ENCODE results near the gene TRPM3. TPM values are rescaled to one million over a fixed set of nuclear protein-coding genes. Genes with fewer than 3 reads are reported as not detected.

TRPM3 gene
- total RNA-seq, 1 experiment from 2014 or later, result not detected

GRCh38 chr9:70923961-70924360 lies 197.5 kb downstream of the TRPM3 start:
- Mint-ChIP-seq H3K4me1 (ENCODE audit: low read depth, unreplicated experiment) (peaks cover 9% of the 10 kb centered on the region), H3K27me3 (ENCODE audit: unreplicated experiment) (no peaks in the 10 kb centered on the region), H3K9me3 (ENCODE audit: low read depth, unreplicated experiment) (no peaks in the 10 kb centered on the region), H3K36me3 (ENCODE audit: insufficient read depth, unreplicated experiment) (no peaks in the 10 kb centered on the region), H3K27ac (ENCODE audit: unreplicated experiment) (no peak overlapping the region), H3K4me3 (ENCODE audit: low read depth, unreplicated experiment) (no peak overlapping the region)
- CTCF ChIA-PET, result interaction anchor here (0.5 to 1.1 kb wide), 2 partner anchors 32 to 284 kb away, joined by 3 to 5 read pairs; no protein-coding TSS in a partner anchor
- no peak for TF ChIP-seq CTCF (IDR thresholded peaks at IDR 0.05; ENCODE audit: unreplicated experiment)
- DNase-seq, result no peak
- intact Hi-C loops (cut with micrococcal nuclease; ENCODE audit: unreplicated experiment), result loop anchor here (2.0 kb wide), 1 partner anchor 325 kb away; no protein-coding TSS in a partner anchor
- no TSS peak for BruUV-seq (replicated peaks)

GRCh38 chr9:70921136-70921535 lies 200.3 kb downstream of the TRPM3 start:
- Mint-ChIP-seq H3K4me3 (ENCODE audit: low read depth, unreplicated experiment) (no peak overlapping the region), H3K27ac (ENCODE audit: unreplicated experiment) (no peak overlapping the region), H3K4me1 (ENCODE audit: low read depth, unreplicated experiment) (peaks cover 9% of the 10 kb centered on the region), H3K27me3 (ENCODE audit: unreplicated experiment) (no peaks in the 10 kb centered on the region), H3K36me3 (ENCODE audit: insufficient read depth, unreplicated experiment) (no peaks in the 10 kb centered on the region), H3K9me3 (ENCODE audit: low read depth, unreplicated experiment) (no peaks in the 10 kb centered on the region)
- BruUV-seq (replicated peaks), result no TSS peak
- CTCF ChIA-PET, result no interaction called here
- no peak for TF ChIP-seq CTCF (IDR thresholded peaks at IDR 0.05; ENCODE audit: unreplicated experiment)
- DNase-seq, result no peak
- intact Hi-C loops (cut with micrococcal nuclease; ENCODE audit: unreplicated experiment), result no loop called here

- CTCF ChIA-PET, result no interaction called here
- no peak overlapping the region for H3K27ac Mint-ChIP-seq (ENCODE audit: unreplicated experiment)
Measured at GRCh38 chr9:70917277-70917676, 204.1 kb downstream of the TRPM3 start.

GRCh38 chr9:70911791-70912190 lies 209.6 kb downstream of the TRPM3 start:
- no peaks in the 10 kb centered on the region for H3K27me3 Mint-ChIP-seq (ENCODE audit: unreplicated experiment)
- no peak for TF ChIP-seq CTCF (IDR thresholded peaks at IDR 0.05; ENCODE audit: unreplicated experiment)
- intact Hi-C loops (cut with micrococcal nuclease; ENCODE audit: unreplicated experiment), result no loop called here
- no peaks in the 10 kb centered on the region for H3K9me3 Mint-ChIP-seq (ENCODE audit: low read depth, unreplicated experiment)
- no TSS peak for BruUV-seq (replicated peaks)
- H3K36me3 Mint-ChIP-seq (ENCODE audit: insufficient read depth, unreplicated experiment), result peaks cover 5% of the 10 kb centered on the region
- no peaks in the 10 kb centered on the region for H3K4me1 Mint-ChIP-seq (ENCODE audit: low read depth, unreplicated experiment)
- CTCF ChIA-PET, result no interaction called here
- H3K27ac Mint-ChIP-seq (ENCODE audit: unreplicated experiment), result no peak overlapping the region
- DNase-seq, result no peak
- no peak overlapping the region for H3K4me3 Mint-ChIP-seq (ENCODE audit: low read depth, unreplicated experiment)

More at GRCh38 chr9:70917277-70917676, 204.1 kb downstream of the TRPM3 start:
- Mint-ChIP-seq H3K27me3 (ENCODE audit: unreplicated experiment) (no peaks in the 10 kb centered on the region), H3K4me3 (ENCODE audit: low read depth, unreplicated experiment) (no peak overlapping the region), H3K9me3 (ENCODE audit: low read depth, unreplicated experiment) (no peaks in the 10 kb centered on the region), H3K36me3 (ENCODE audit: insufficient read depth, unreplicated experiment) (no peaks in the 10 kb centered on the region), H3K4me1 (ENCODE audit: low read depth, unreplicated experiment) (no peaks in the 10 kb centered on the region)
- BruUV-seq (replicated peaks), result no TSS peak
- no peak for TF ChIP-seq CTCF (IDR thresholded peaks at IDR 0.05; ENCODE audit: unreplicated experiment)
- intact Hi-C loops (cut with micrococcal nuclease; ENCODE audit: unreplicated experiment), result no loop called here
- no peak for DNase-seq
